HTERT RPE-1 (cell line): ENCODE measurements around the gene MYH7B.

Experiments
- in situ Hi-C: fragments of 300-500 bp; cut with MboI; formaldehyde crosslinking; loops from 4 replicates; pipeline ENCODE4 v1.14.3; 2020; ENCODE audit warnings: low sequenced_read_pairs

The MYH7B gene

DNA sequence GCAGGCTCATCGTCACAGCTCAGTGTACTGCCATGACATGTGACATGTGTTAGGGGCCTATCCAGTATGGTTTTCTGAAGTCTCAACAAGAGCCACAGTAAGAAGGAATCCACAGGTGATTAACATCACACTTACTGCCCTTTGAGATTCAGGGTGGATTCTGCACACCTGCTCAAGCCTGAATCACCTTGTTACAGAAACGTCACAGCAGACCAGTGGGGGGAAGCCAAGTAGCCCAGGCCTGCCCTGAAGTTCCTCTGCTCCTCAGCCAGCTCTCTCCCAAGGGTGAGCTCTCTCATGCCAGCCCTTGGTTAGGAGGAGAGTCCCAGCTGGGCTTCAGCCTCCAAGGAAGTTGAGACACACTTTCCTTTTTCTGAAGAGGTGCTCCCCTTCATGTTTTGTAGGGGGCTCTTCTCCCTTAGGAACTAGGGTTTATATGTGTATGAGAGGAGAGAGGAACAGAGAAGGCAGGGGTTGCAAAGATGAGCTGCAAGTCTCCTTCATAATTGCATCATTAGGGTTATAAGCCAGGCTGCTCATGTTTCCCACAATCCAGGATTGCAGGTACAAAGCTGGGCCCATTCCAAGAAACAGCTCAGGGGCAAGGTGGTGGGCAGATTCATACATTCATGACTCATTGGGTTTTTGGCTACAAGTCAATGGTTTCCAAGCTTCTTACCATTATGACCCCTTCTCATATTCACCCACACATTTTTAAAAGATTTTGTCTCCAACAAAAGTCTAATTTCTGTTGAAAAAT is 11.7 kb upstream of the MYH7B start:
- in situ Hi-C loops = no loop called here

DNA sequence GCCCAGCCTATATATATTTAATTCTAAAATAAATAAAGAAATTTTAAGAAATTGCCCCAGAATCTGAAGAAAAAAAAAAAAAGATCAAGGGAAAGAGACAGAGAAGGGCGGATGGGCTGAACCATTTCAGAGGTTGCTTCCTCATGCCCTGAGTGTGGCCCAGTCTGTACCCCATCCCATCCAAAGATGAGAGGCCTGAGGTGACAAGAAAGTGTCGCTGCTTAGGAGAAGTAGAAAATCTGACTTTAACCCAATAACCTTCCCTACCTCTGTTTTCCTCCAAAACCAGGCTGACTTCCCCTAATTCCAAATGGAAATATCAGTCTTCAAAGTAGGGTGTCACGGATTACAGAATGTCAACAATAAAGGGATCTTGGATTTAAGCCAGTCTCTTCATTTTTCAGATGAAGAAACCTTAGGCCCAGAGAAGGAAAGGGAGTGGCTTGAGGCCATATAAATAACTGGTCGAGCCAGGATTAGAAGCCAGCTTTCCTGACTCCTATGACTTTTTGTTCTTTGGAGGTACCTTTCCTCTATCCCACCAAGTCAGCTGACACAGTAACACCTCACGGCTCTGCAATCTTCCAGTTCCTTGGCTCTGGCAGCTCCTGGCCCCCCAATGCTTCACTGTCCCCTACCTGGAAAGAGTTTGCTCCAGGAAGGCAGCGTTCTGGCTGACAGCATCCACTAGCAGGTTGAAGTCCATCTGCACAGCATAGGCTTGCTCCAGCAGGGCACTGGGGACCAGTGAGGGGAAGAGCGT is 10.2 kb upstream of the MYH7B start:
- in situ Hi-C loops = no loop called here

DNA sequence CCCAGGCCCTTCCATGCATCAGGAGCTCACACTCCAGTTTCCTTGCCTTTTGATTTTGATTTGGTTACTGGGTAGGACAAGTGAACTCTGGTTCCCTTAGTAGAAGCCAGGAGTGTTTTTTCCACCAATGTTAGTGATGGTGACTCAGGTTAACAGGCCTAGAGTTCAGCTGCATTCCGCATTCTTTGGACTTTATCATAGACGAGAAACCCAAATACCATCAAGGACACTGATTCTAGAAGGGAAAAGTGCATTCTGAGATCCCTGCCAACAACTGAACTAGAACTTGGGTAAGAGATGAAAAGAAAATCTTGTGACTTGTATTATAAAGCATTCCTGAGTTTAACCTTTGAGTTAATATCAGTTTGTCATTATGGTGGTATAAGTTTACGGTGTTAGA is 9.0 kb upstream of the MYH7B start:
- in situ Hi-C loops = no loop called here

DNA sequence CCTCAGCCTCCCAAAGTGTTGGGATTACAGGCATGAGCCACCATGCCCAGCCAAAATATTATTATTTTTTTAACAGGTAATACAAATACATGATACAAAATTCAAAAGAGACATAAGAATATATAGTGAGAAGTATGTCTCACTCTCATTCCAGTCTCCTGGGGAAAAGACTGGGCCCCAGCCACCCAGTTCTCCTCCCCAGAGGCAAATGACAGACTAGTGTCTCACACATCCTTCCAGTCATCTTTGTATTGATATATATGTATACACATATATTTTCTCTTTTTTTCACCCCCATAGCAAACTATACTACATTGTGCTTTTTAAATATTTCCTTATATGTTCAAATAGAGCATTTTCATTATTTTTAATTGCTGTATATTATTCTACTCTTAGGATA is 8.3 kb upstream of the MYH7B start:
- in situ Hi-C loops = no loop called here

DNA sequence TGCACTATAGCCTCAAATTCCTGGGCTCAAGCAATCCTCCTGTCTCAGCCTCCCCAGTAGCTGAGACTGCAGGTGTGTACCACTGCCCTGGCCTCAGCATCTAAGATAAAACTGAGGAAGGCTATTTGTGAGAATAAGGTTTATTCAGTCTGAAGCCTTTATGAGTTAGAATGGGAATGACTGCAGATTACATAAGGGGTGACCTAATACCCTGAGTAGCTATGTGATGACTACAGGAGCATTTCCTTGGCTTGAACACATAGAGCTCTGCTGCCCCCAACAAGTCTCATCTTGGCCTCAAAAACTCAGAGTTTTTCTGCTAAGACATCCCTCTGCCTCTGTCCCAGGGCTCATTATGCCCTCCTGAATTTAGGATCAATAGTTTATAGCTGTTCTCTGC is 7.6 kb upstream of the MYH7B start:
- in situ Hi-C loops = no loop called here

DNA sequence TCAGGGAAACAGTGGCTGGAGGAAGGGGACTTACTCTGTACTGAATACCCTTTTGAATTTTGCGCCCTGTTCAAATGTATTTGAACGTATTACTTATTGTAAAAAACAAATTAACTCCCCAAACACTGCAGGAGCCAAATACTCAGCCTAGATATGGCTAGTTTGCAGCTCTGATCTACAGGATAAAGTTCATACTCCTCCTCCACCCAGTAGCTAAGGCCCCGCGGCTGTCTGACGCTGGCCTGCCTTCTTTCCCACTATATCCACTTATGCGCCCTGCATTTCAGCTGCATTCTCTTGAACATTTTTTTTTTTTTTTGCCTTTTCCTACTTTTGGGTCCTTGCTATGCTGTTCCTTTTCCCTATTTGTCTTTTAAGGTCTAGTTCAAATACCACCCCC is 6.5 kb upstream of the MYH7B start:
- in situ Hi-C loops = no loop called here

DNA sequence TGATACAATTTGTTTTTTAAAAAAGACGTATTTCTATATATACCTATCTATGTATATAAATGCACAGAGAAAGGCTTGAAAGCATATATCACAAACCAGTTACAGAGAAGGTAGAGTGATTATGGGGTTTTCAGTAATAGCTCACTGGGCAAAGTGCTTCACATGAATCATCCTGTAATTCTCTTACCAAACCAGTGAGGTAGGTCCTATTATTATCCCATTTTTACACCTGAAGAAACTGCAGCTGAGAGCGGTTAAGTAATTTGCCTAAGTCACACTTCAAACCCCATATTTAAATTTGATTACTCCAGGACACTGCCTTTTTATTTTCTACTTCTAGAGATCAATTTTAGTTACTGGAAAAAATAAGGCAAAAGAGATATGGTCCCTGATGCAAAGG is 4.4 kb upstream of the MYH7B start:
- in situ Hi-C loops = no loop called here

DNA sequence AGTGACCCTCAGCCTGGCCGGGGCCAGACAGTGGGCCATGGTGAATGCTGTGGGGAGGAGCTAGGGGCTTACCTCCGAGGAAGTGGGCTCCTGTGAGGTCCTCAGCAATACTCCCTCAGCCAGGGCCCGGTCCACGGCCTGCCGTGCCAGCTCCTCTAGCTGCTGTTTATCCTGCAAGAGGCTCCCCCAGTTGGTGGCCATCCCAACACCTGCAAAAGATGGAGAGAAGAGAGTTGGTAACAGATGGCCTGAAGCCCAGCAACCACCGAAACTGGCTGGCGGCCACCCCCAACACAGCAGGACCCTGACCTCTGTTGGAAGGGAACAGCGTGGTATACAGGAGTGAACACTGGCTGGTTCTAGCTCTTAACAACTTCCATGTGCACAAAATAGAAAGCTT is 4.0 kb upstream of the MYH7B start:
- in situ Hi-C loops = no loop called here

DNA sequence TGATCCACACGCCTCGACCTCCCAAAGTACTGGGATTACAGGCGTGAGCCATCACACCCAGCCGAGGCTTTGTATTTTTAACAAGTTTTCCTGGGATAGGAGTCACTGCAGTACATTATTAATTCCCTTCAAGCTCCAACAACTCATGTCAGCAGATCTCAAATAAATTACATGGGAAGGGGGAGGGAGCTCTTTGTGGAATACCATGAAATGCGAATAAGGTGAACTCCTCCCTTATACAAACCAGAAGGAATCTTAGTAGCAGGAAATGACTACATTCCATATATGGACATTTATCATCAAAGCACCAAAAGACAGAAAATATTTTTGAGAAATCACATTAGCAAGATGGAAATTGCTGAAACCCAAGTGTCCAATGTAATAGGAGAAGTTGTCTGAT is 3.0 kb upstream of the MYH7B start:
- in situ Hi-C loops = no loop called here

DNA sequence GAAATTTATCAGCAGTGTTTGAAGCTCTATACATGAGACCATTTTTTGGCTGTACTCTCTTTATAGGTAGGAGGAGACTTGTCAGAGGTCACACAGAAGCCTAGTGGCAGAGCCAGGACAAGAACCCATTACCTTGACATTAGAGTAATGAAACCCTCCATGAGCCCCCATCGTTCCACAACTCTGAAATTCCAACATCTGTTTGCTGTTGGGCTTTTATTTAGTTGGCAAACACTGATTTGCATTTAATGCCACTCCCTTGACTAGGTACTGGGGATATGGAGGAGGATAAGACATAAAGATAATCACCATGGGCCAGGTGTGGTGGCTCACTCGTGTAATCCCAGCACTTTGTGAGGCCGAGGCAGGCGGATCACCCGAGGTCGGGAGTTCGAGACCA is 1.7 kb upstream of the MYH7B start:
- in situ Hi-C loops = no loop called here

DNA sequence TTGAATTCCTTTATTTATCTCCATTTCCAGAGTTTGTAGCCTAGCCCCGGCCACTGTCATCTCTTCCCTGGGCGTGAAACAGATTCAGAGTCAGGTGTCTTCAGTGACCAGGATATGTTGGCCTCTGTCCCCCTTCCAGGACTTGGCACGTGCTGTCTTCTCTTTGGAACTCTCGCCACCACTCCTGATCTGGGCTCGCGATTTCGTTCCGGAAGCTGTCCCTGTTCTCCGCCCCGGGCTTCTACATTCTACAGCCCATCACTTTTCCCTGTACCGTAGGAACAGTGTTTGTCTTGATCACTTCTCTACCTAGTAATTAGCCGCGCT is 801 bp upstream of the MYH7B start:
- in situ Hi-C loops = no loop called here

DNA sequence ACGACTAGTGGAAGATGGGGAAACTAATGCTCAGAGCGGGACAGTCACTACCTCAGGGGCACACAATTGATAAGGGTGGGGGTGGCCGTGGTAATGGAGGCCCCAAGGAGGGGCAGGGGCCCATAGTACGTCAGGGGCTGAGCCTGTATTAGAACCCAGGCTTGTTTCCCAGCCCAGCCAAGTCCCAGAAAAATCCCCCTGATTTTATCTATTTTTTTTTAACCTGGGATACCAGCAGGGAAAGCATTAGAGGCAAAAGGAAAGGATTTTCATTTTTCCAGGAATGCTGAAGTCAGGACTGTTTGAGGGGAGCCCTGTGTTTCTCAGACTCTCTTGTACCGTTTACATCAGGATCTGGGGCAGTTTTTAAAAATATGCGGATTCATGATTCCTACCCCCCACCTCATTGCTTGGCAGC is 382 bp downstream of the MYH7B start:
- in situ Hi-C loops = no loop called here

DNA sequence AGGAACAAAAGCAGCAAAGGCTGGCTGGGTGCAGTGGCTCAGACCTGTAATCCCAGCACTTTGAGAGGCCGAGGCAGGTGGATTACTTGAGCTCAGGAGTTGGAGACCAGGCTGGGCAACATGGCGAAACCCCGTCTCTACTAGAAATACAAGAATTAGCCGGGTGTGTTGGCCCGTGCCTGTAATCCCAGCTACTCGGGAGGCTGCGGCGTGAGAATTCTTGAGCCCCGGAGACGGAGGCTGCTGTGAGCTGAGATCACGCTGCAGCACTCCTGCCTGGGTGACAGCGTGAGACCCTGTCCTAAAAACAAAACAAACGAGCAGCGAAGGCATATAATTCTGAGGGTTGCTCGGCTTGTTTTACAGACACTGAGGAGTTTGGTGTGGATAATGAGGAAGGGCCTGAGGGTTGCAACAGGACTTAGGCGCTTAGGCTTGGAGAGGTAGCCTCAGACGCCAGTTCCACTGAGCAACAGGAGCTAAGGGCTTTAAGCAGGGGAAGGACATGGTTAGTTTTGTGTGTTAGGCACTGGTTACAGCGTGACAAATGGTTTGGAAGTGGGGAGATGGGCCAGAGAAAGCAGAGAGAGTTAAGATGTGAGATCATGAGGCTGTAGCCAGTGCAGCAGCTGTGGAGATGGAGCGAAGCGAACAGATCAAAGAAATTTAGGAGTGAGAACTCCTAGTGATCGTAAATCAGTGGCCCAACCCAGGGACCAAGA is 1.2 kb downstream of the MYH7B start:
- in situ Hi-C loops = no loop called here

DNA sequence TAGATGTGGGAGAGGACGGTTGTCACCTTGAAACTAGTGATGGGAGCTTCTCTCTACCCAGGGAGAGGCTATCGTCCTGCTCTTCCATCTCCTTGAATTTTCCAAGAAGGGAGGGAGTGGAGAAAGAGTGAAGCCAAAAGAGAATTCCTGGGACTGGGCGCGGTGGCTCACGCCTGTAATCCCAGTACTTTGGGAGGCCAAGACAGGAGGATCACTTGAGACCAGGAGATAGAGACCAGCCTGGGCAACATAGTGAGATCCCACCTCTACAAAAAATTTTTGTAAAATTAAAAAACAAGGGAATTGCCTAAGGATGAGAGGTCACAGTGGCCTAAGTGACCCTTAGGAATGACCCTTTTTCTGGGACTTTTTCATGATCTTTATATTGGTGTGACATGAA is 8.8 kb downstream of the MYH7B start:
- in situ Hi-C loops = no loop called here

DNA sequence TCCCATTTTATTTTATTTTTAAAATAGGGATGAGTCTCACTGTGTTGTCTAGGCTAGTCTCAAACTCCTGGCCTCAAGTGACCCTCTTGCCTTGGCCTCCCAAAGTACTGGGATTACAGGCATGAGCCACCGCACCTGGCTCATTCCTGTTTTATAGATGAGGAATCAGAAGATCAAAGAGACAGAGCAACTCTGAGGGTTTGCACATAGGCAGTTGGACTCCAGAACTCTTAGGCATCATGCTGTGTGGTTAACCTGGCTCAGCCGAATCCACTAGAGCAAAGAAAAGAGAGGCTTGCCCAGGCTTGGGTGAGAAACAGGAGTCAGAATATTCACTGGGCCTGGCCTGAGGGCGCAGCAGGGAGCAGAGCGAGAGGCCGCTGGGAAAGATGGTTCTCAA is 9.4 kb downstream of the MYH7B start:
- in situ Hi-C loops = no loop called here

DNA sequence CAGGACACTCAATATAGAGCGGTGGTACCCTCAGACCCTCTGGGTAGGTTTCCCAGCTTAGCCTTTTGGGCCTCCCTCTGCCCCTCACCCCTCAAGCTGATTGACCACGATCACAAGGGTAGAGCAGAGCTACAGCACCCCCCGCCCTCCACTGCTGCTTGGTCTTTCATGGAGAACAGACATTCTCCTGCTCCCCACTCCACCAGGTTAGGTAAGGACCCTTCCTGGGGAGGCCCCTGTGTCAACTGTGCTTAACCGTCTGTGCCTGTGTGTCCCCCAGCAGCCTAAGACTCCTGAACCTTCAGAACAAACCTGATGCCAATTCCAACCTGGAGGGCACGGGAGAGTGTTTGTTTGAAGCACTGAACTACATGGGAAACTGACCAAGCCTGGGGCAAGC is 11.8 kb downstream of the MYH7B start:
- in situ Hi-C loops = no loop called here

DNA sequence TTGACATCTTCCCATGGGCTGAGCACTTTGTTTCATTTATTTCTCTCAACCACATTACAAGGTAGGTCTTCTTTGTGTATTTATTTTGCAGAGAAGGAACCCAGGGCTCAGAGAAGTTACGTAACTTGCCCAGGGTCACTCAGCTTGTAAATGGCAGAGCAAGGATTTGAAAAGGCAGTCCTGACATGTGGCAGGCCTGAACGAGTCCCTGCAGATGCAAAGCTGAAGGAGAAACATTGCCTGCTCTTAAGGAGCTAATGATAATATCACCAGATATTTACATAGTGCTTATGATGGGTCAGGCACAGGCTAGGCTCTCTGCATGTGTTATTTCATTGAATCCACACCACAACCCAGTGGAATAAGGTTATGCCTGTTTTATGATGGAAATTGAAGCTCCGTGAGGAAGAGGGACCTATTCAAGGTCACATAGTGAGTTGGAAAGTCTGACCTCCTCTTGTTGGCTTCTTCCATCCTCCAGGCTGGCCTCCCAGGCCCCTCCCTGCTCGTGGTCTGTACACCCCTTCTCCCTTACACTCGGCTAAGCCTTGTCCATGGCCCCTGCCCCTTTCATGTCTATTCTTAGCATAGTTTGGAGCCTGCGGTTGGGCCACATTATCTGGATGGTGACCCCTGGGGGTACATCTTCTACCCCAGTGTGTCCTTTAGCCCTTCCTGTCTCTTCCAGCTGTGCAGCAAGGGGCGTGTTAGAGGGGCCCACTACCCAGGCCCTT is 12.5 kb downstream of the MYH7B start:
- in situ Hi-C loops = no loop called here

DNA sequence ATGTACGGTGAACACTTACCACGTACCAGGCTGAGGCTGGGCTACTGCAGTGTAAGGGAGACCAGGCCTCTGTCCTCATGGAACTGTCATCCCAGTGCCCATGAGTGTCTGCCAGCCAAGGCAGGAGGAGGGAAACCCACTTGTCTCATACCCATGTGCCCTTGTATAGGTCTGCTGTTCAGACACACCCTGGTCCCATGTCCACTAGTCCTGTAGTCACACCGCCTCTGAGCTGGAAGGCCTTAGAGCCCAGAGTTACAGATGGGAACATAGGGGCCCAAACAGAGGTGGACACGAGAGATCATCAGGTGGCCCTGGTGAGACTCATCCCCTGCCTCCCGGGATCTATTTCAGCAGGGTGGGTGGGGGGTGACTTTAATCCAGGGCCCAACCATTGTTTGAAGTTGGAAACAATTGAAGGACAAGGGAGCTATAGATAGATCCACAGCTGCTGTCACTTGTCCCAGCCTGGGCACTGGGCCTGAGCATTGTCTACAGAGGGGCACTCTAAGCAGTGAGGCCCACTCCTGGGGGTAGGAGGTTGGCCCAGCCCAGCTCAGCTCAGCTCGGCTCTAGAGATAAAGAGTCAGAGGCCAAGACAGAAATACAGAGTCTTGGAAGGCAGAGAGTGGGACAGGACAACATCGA is 14.6 kb downstream of the MYH7B start:
- in situ Hi-C loops = no loop called here

DNA sequence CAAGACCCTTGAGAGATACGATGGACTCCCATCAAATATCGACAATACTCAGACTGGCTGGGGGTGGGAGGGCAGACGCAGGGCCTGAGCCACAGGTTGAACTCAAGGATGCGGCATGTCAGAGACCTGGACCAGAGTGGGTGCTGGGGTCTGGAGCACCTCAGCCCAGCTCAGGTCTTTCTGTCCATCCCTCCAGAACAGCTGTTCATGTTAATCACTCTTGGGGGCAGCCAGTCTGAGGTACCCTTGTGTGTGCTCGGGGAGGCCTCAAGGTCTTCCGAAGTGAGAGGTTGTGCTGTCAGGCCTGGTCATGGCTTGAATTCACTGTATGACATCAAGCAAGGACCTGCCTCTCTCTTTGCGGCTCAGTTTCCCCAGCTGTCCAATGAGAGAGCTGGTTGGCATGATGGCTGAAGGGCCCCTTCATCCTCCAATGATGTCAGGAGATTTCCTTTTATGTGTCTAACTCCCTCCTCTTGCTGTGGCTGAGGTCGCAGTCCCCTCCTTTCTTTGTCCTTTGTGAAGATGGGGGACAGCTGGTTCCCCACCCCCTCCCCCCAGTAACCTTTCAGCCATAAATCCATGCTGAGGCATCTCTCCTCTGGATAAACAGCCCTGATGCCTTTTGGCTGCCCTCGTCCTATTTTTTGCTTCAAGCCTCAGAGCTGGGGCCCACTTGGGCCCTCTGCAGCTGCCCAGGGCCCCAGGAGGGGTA is 15.3 kb downstream of the MYH7B start:
- in situ Hi-C loops = no loop called here

DNA sequence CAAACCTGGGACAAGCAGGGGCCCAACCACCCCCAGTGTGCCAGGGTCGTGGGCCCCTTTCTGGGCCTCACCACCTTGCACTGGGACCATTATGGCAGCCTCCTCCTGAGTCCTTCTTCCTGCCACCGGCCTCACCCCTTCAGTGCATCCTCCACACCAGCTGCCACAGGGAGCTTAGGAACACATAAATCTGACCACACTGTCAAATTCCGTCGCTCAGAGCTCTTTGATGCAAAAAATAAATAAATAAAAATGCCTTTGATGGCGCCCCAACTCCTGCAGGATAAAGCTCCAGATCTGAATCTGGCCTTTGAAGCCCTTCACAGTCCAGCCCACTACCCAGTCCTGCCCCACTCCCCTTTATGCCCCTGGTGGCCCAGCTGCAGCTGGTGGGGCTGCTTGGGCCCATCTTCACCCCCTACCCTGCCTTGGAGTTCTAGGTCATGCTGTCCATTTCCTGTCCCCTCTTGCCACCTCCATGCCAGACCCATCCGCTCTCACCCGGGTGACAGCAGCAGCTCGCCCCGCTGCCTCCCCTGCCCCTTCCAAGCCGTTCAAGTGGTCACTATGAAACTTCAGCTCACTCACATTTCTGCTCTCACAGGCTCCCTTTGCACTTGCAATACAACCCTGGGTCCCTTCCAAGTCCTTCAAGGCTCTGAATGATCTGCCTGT is 16.0 kb downstream of the MYH7B start:
- in situ Hi-C loops = no loop called here
